WTC11 (cell line): Measurements from ENCODE around the gene ATP13A4. TPM values are rescaled to one million over a fixed set of nuclear protein-coding genes. Genes with fewer than 3 reads are reported as not detected.

ENCODE experiments used
- ATAC-seq: fragments of 200-7000 bp; cut with Tn5 transposase; 2 replicates; pipeline ENCODE4 v1.10.0; 2021; ENCODE audit warnings: mild to moderate bottlenecking, moderate library complexity
- CTCF ChIA-PET: fragments of 300-600 bp; sonication (Branson Sonifier 250); formaldehyde crosslinking; loops from one replicate; lab custom pipeline; 2021; ENCODE audit warnings: antibody characterized with exemption; lab: Charles Lee
- POLR2A ChIA-PET: fragments of 350-600 bp; sonication (Branson Sonifier 250); formaldehyde crosslinking; loops from one replicate; lab custom pipeline; 2021; ENCODE audit warnings: antibody characterized with exemption; lab: Charles Lee
- DNase-seq: peaks from one replicate; pipeline ENCODE4 v3.0.0; 2021; ENCODE audit warnings: low spot score
- H3K27ac Mint-ChIP-seq: 2 replicates; pipeline ENCODE4 v1.8.0; 2021; ENCODE audit warnings: mixed read lengths
- H3K27me3 Mint-ChIP-seq: 2 replicates; pipeline ENCODE4 v1.8.0; 2021; ENCODE audit warnings: low read depth, mild to moderate bottlenecking, moderate library complexity, mixed read lengths
- H3K36me3 Mint-ChIP-seq: 2 replicates; pipeline ENCODE4 v1.8.0; 2021; ENCODE audit warnings: mixed read lengths
- H3K4me1 Mint-ChIP-seq: 2 replicates; pipeline ENCODE4 v1.8.0; 2022; ENCODE audit warnings: mixed read lengths
- H3K4me3 Mint-ChIP-seq: 2 replicates; pipeline ENCODE4 v1.8.0; 2021; ENCODE audit warnings: mild to moderate bottlenecking, moderate library complexity, mixed read lengths
- H3K9me3 Mint-ChIP-seq: 2 replicates; pipeline ENCODE4 v1.8.0; 2021; ENCODE audit warnings: mixed read lengths
- ETV6 ChIP-seq: sonication (generic); formaldehyde crosslinking; IDR thresholded peaks from 2 replicates; pipeline ENCODE4 v1.8.1; 2022; ENCODE audit warnings: mild to moderate bottlenecking, missing genetic modification reagents
- FOXJ3 ChIP-seq: sonication (generic); formaldehyde crosslinking; IDR thresholded peaks from 2 replicates; pipeline ENCODE4 v1.9.0; 2021; ENCODE audit warnings: missing genetic modification reagents, mild to moderate bottlenecking, borderline replicate concordance
- OVOL2 ChIP-seq: fragments of 250-450 bp; sonication (Bioruptor Pico); IDR thresholded peaks from 2 replicates; pipeline ENCODE4 v1.9.0; 2021; ENCODE audit warnings: mild to moderate bottlenecking, borderline replicate concordance
- PRRX2 ChIP-seq: fragments of 250-450 bp; sonication (Bioruptor Pico); IDR thresholded peaks from 2 replicates; pipeline ENCODE4 v1.8.0; 2021; ENCODE audit warnings: mild to moderate bottlenecking
- SOX15 ChIP-seq: fragments of 250-450 bp; sonication (Bioruptor Pico); IDR thresholded peaks from 2 replicates; pipeline ENCODE4 v1.9.0; 2021; ENCODE audit warnings: mild to moderate bottlenecking
- TCF7 ChIP-seq: sonication (generic); formaldehyde crosslinking; IDR thresholded peaks from 2 replicates; pipeline ENCODE4 v1.8.0; 2022; ENCODE audit warnings: mild to moderate bottlenecking, low read depth, missing genetic modification reagents, moderate library complexity
- ZNF232 ChIP-seq: sonication (generic); formaldehyde crosslinking; IDR thresholded peaks from 2 replicates; pipeline ENCODE4 v1.8.0; 2022; ENCODE audit warnings: mild to moderate bottlenecking, missing genetic modification reagents
- total RNA-seq: library from RNA; stranded (reverse); gene quantifications from 3 replicates; pipeline ENCODE4 v1.2.3, GENCODE V29; 2021
- TF ChIP-seq, protein P1 (sequence below): fragments of 250-450 bp; sonication (Bioruptor Pico); IDR thresholded peaks from 2 replicates; pipeline ENCODE4 v1.9.0; 2021; ENCODE audit warnings: moderate library complexity, mild to moderate bottlenecking, inconsistent platforms, borderline replicate concordance
- TF ChIP-seq, protein P2 (sequence below): fragments of 250-450 bp; sonication (Bioruptor Pico); IDR thresholded peaks from 2 replicates; pipeline ENCODE4 v1.9.0; 2021; ENCODE audit warnings: mild to moderate bottlenecking
- TF ChIP-seq, protein P3 (sequence below): sonication (generic); formaldehyde crosslinking; IDR thresholded peaks from 2 replicates; pipeline ENCODE4 v1.8.1; 2022; ENCODE audit warnings: low read depth, missing genetic modification reagents, borderline replicate concordance
- TF ChIP-seq, protein P4 (sequence below): sonication (generic); formaldehyde crosslinking; IDR thresholded peaks from 2 replicates; pipeline ENCODE4 v1.8.0; 2023; ENCODE audit warnings: missing genetic modification reagents, mild to moderate bottlenecking, borderline replicate concordance
- TF ChIP-seq, protein P5 (sequence below): fragments of 250-450 bp; sonication (Bioruptor Pico); IDR thresholded peaks from 2 replicates; pipeline ENCODE4 v1.9.0; 2021; ENCODE audit warnings: mild to moderate bottlenecking, borderline replicate concordance

Gene ATP13A4
- total RNA-seq, 1 experiment from 2014 or later, result 0.20 TPM

DNA sequence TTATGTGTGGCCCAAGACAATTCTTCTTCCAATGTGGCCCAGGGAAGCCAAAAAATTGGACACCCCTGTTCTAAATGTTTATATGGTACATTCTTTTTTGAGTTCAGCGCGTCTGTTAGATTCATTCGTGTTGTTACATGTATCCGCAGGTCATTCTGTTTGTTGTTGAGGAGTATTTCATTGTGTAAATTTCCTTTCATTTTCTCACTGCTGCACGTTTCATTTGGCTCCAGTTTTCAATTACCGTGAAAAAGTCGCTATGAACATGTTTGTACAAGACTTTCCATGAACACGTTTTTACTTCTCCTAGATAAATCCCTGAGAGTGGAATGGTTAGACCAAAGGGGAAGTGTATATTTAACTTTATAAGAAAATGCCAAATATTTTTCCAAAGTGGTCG is 30.8 kb upstream of the ATP13A4 start:
- Mint-ChIP-seq H3K9me3 (no peaks in the 10 kb centered on the region), H3K4me3 (no peak overlapping the region), H3K27me3 (no peaks in the 10 kb centered on the region; the same call in 1 of the 2 replicates), H3K4me1 (0 out of 2 replicates have a peak, but pooled peaks cover 7% of the 10 kb centered on the region), H3K36me3 (no peaks in the 10 kb centered on the region), H3K27ac (no peak overlapping the region)
- no peak for ATAC-seq
- TF ChIP-seq, protein P1, sequence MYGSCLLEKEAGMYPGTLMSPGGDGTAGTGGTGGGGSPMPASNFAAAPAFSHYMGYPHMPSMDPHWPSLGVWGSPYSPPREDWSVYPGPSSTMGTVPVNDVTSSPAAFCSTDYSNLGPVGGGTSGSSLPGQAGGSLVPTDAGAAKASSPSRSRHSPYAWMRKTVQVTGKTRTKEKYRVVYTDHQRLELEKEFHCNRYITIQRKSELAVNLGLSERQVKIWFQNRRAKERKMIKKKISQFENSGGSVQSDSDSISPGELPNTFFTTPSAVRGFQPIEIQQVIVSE (CRISPR knock-in tag), result no peak
- TF ChIP-seq, protein P2, sequence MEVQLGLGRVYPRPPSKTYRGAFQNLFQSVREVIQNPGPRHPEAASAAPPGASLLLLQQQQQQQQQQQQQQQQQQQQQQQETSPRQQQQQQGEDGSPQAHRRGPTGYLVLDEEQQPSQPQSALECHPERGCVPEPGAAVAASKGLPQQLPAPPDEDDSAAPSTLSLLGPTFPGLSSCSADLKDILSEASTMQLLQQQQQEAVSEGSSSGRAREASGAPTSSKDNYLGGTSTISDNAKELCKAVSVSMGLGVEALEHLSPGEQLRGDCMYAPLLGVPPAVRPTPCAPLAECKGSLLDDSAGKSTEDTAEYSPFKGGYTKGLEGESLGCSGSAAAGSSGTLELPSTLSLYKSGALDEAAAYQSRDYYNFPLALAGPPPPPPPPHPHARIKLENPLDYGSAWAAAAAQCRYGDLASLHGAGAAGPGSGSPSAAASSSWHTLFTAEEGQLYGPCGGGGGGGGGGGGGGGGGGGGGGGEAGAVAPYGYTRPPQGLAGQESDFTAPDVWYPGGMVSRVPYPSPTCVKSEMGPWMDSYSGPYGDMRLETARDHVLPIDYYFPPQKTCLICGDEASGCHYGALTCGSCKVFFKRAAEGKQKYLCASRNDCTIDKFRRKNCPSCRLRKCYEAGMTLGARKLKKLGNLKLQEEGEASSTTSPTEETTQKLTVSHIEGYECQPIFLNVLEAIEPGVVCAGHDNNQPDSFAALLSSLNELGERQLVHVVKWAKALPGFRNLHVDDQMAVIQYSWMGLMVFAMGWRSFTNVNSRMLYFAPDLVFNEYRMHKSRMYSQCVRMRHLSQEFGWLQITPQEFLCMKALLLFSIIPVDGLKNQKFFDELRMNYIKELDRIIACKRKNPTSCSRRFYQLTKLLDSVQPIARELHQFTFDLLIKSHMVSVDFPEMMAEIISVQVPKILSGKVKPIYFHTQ (CRISPR knock-in tag), result no peak
- TF ChIP-seq TCF7 (CRISPR knock-in tag) (no peak), OVOL2 (no peak), SOX15 (no peak)
- TF ChIP-seq, protein P3, sequence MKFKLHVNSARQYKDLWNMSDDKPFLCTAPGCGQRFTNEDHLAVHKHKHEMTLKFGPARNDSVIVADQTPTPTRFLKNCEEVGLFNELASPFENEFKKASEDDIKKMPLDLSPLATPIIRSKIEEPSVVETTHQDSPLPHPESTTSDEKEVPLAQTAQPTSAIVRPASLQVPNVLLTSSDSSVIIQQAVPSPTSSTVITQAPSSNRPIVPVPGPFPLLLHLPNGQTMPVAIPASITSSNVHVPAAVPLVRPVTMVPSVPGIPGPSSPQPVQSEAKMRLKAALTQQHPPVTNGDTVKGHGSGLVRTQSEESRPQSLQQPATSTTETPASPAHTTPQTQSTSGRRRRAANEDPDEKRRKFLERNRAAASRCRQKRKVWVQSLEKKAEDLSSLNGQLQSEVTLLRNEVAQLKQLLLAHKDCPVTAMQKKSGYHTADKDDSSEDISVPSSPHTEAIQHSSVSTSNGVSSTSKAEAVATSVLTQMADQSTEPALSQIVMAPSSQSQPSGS (CRISPR knock-in tag), result no peak
- DNase-seq, result no peak
- ChIA-PET POLR2A (no interaction called here), CTCF (no interaction called here)

DNA sequence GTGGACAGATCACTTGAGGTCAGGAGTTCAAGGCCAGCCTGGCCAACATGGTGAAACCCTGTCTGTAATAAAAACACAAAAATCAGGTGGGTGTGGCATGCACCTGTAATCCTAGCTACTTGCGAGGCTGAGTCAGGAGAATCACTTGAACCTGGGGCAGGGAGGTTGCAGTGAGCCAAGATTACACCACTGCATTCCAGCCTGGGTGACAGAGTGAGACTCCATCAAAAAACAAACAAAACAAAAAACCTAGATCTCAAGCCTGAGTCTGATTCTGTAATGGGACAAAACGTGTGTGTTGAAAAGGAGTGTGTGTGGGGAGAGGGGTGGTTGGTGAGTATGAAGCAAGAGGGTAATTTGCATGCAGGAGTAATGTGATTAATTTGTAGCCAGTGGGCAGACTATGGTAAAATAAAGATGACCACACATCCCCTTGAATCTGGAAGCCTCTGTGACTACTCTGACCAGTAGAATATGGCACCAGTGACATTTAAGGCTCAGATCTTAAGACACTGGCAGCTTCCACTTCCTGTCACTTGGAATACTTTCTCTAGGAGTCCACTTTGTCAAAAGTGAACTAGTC is 19.9 kb upstream of the ATP13A4 start:
- Mint-ChIP-seq H3K27me3 (no peaks in the 10 kb centered on the region; the same call in 1 of the 2 replicates), H3K27ac (no peak overlapping the region), H3K4me1 (peaks cover 27% of the 10 kb centered on the region), H3K4me3 (no peak overlapping the region), H3K36me3 (no peaks in the 10 kb centered on the region), H3K9me3 (no peaks in the 10 kb centered on the region)
- no peak for DNase-seq
- CTCF ChIA-PET, result interaction anchor here (0.6 to 2.9 kb wide), 2 partner anchors 113 to 114 kb away, joined by 3 to 10 read pairs; no protein-coding TSS in a partner anchor
- POLR2A ChIA-PET, result no interaction called here
- ATAC-seq, result no peak
- TF ChIP-seq, protein P4, sequence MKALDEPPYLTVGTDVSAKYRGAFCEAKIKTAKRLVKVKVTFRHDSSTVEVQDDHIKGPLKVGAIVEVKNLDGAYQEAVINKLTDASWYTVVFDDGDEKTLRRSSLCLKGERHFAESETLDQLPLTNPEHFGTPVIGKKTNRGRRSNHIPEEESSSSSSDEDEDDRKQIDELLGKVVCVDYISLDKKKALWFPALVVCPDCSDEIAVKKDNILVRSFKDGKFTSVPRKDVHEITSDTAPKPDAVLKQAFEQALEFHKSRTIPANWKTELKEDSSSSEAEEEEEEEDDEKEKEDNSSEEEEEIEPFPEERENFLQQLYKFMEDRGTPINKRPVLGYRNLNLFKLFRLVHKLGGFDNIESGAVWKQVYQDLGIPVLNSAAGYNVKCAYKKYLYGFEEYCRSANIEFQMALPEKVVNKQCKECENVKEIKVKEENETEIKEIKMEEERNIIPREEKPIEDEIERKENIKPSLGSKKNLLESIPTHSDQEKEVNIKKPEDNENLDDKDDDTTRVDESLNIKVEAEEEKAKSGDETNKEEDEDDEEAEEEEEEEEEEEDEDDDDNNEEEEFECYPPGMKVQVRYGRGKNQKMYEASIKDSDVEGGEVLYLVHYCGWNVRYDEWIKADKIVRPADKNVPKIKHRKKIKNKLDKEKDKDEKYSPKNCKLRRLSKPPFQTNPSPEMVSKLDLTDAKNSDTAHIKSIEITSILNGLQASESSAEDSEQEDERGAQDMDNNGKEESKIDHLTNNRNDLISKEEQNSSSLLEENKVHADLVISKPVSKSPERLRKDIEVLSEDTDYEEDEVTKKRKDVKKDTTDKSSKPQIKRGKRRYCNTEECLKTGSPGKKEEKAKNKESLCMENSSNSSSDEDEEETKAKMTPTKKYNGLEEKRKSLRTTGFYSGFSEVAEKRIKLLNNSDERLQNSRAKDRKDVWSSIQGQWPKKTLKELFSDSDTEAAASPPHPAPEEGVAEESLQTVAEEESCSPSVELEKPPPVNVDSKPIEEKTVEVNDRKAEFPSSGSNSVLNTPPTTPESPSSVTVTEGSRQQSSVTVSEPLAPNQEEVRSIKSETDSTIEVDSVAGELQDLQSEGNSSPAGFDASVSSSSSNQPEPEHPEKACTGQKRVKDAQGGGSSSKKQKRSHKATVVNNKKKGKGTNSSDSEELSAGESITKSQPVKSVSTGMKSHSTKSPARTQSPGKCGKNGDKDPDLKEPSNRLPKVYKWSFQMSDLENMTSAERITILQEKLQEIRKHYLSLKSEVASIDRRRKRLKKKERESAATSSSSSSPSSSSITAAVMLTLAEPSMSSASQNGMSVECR, result no peak
- TF ChIP-seq, protein P5, sequence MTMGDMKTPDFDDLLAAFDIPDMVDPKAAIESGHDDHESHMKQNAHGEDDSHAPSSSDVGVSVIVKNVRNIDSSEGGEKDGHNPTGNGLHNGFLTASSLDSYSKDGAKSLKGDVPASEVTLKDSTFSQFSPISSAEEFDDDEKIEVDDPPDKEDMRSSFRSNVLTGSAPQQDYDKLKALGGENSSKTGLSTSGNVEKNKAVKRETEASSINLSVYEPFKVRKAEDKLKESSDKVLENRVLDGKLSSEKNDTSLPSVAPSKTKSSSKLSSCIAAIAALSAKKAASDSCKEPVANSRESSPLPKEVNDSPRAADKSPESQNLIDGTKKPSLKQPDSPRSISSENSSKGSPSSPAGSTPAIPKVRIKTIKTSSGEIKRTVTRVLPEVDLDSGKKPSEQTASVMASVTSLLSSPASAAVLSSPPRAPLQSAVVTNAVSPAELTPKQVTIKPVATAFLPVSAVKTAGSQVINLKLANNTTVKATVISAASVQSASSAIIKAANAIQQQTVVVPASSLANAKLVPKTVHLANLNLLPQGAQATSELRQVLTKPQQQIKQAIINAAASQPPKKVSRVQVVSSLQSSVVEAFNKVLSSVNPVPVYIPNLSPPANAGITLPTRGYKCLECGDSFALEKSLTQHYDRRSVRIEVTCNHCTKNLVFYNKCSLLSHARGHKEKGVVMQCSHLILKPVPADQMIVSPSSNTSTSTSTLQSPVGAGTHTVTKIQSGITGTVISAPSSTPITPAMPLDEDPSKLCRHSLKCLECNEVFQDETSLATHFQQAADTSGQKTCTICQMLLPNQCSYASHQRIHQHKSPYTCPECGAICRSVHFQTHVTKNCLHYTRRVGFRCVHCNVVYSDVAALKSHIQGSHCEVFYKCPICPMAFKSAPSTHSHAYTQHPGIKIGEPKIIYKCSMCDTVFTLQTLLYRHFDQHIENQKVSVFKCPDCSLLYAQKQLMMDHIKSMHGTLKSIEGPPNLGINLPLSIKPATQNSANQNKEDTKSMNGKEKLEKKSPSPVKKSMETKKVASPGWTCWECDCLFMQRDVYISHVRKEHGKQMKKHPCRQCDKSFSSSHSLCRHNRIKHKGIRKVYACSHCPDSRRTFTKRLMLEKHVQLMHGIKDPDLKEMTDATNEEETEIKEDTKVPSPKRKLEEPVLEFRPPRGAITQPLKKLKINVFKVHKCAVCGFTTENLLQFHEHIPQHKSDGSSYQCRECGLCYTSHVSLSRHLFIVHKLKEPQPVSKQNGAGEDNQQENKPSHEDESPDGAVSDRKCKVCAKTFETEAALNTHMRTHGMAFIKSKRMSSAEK (CRISPR knock-in tag), result no peak
- TF ChIP-seq PRRX2 (CRISPR knock-in tag), result no peak
- no peak for TF ChIP-seq ZNF232 (CRISPR knock-in tag)
- no peak for TF ChIP-seq FOXJ3 (CRISPR knock-in tag)
- no peak for TF ChIP-seq ETV6 (CRISPR knock-in tag)
- TF ChIP-seq, all 79 proteins: peak for 0
